Right cardiac atrium (tissue), 5 donors: Measurements from ENCODE around the gene PGAP6. TPM values are rescaled to one million over a fixed set of nuclear protein-coding genes. Genes with fewer than 3 reads are reported as not detected.
"Not testable (repeated sequence)": the region's sequence is repeated elsewhere in the genome, so short reads cannot be mapped to it uniquely, and the experiment has no call there.

Experiments
- ATAC-seq, 2 donors: fragments of 200-7000 bp; cut with Tn5 transposase; one replicate each; pipeline versions ENCODE4 v1.8.0 to v1.9.1; 2020; ENCODE audit warnings: moderate library complexity in 2 of 2, mild to moderate bottlenecking in 1 of 2
- DNase-seq, 3 donors: peaks; one replicate each; pipeline ENCODE4 v3.0.0-alpha.2; 2020
- H3K27ac ChIP-seq: one replicate; pipeline ENCODE4 v1.5.1; 2013; ENCODE audit warnings: mild to moderate bottlenecking, low read length, control low read depth, moderate library complexity
- H3K27me3 ChIP-seq: one replicate; pipeline ENCODE4 v1.6.1; 2013; ENCODE audit not compliant: control insufficient read depth, insufficient read depth
- H3K4me1 ChIP-seq: one replicate; pipeline ENCODE4 v1.6.1; 2013; ENCODE audit warnings: low read length; ENCODE audit not compliant: control insufficient read depth, insufficient read depth
- H3K4me3 ChIP-seq: one replicate; pipeline ENCODE4 v1.5.1; 2013; ENCODE audit warnings: low read length, control low read depth
- H3K9me3 ChIP-seq: one replicate; pipeline ENCODE4 v1.6.1; 2013; ENCODE audit warnings: low read length; ENCODE audit not compliant: control insufficient read depth
- WGBS: extraction: QIAGEN DNeasy Blood & Tissue Kit; methylation state at CpG from one replicate; pipeline ENCODE4 v1.1.7; 2013; 5-methylcytosine and 5-hydroxymethylcytosine counted together
- intact Hi-C, 4 donors: fragments of 100-400 bp; cut with DNase I; formaldehyde crosslinking; loops; one replicate each; pipeline versions ENCODE4 v1.11.0 to v1.14.0; 2022 to 2023
- polyA plus RNA-seq: library from polyadenylated mRNA; stranded (reverse); fragments of 200-250 nt; gene quantifications from one replicate; pipeline ENCODE4 v1.2.3, GENCODE V29; 2013
- total RNA-seq, 4 donors: library from RNA; stranded (reverse); fragmentation: NEBNext Ultra II Directional; extraction: Animal tissue kit (Norgen Biotek cat#: 25700); gene quantifications; one replicate each; pipeline ENCODE4 v1.2.1, GENCODE V29; 2021
- donor health status: healthy with polysubstance abuse.
- donor health status: DM: no; HTN: yes; CAD: no.
- donor health status: DM: no; HTN: no; CAD: no.
- donor health status: DM: no; HTN: yes; CAD: no; lungs with severe emphysema.
- donor health status: DM: yes; HTN: yes; CAD: no.

The PGAP6 gene
- total and polyA plus RNA-seq, 5 donors: 28.0 to 39.5 (median 34.0) TPM

DNA sequence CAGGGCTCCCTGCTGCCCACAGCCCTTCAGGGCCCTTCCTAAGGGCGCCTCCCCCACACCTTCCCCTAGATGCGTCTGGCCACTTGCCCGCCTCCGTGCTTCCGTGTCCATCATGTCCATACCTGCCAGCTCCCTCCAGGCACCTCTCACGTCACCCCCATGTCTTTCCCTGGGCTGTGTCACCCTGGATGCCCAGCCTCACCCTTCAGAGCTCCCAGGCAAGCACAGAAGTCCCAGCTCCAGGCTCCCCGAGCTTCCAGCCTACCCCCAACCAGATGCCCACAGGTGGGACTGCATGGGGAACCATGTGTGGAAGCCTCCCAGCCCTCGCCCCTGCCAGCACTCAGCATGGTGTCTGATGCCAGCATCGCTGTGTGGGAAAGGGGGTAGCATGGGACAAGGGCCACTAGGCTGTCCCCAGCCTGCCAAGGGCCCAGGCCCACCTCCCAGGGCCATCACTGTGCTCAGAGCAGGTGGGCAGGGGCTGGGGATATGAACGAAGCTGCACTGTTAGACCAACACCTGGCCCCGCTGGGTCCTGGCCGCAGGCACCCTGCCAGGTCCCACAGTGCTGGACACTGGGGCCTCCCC is 27.4 kb downstream of the PGAP6 start:
- ATAC-seq: no peak
- intact Hi-C loops: loop anchor here in 2 of 4 donors (5.0 to 10.0 kb wide), 3 partner anchors 117 to 247 kb away; partner anchors contain the start of gene FAM234A (in 1 of the 2)
- H3K4me1 ChIP-seq: no peaks in the 10 kb centered on the region
- no peaks in the 10 kb centered on the region for H3K9me3 ChIP-seq
- 91% methylated on average over 12 of the region's 12 CpGs for whole genome bisulfite sequencing
- H3K4me3 ChIP-seq: no peak overlapping the region
- H3K27me3 ChIP-seq: no peaks in the 10 kb centered on the region
- no peak overlapping the region for H3K27ac ChIP-seq
- DNase-seq: peak in 2 of 3 donors; percentile 62 to 68

DNA sequence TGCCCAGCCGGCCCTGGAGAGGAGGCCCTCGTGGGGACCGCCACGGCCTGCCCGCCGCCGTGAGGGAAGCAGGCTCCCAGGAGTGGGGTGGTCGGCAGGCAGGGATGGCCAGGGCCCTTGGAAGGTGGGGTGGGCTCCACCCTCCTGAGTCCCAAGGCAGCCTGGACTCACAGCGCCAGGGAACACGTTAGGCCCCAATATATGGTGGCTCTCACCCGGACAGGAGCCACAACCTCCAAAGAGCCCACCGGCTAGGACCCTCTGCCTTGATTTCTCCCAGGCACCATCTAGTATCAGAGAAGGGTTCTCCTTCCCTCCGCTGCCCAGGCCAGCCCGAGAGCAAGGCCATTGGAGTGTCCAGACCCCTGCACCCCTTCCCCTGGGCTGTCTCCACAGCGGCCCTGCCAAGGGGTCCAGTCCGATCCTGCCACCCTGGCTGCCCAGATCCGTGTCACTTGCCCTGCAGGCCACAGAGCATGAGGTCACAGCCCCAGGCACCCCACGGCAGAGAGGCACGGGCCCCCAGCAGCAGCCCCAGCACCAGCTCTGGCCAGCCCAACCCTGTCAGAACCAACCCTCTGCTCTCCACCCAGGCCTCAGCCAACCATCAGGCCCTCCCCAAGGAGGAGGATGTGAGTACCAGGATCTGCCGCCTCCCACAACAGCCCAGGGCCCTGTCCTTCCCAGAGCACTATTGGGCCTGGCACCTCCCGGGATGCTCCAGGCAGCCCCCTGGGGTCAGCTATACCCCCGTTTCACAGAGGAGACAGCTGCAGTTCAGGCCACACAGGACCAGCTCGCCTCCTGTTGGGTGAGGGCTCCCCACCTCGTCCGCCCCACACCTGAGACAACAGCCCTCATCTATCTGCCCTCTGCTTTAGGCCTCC is 28.1 kb downstream of the PGAP6 start:
- 65% methylated on average over 25 of the region's 25 CpGs for whole genome bisulfite sequencing
- no peak overlapping the region for H3K27ac ChIP-seq
- intact Hi-C loops: loop anchor here in 2 of 4 donors (5.0 to 10.0 kb wide), 3 partner anchors 116 to 246 kb away; partner anchors contain the start of gene FAM234A (in 1 of the 2)
- no peaks in the 10 kb centered on the region for H3K4me1 ChIP-seq
- H3K27me3 ChIP-seq: no peaks in the 10 kb centered on the region
- H3K9me3 ChIP-seq: no peaks in the 10 kb centered on the region
- DNase-seq (peak in 2 of 3 donors; percentile 66 to 73), ATAC-seq (peak in 1 of 2 donors; percentile 4)
- H3K4me3 ChIP-seq: peak overlapping the region; percentile 92

DNA sequence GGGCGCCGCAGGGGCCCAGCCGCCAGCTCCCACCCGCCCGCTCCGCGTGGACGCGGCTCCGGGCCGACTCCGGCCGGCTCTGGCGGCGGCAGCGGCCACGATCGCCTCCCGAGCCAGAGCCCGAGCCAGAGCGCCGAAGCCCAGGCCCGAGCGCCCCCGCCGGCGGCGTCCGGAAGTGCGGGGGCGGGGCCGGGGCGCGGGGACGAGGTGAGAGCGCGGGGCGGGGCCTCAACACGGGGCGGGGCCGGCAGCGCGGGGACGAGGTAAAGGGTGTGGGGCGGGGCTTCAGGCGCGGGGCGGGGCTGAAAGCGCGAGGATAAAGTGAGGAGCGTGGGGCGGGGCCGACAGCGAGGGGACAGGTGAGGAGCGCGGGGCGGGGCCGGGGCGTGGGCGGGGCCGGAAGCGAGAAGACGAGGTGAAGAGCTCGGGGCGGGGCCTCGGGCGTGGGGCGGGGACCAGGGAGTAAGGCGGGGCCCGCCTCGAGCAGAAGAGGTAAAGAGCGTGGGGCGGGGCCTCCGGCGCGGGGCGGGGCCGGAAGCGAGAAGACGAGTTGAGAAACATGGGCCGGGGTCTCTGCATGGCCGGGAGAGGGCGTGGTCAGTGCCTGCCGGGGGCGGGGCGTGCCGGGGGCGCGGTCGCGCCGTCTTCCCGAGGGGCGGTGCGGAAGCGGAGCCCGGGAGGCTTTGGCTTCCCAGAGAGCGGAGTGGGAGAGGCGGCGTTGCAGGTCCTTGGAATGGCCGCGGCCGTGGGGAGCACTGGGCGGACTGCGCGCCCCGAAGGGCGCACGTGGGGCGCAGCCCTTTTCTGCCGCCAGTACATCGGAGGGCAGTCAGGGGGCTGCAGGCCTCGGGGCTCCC is 29.0 kb downstream of the PGAP6 start, which contains the start of gene AXIN1:
TSS of gene AXIN1 (minus strand) at position 177 of the 857 bp plus-strand sequence. CDS start 5,698 bp downstream, outside the sequence.
- intact Hi-C loops: loop anchor here in 2 of 4 donors (5.0 to 10.0 kb wide), 3 partner anchors 115 to 245 kb away; partner anchors contain the start of gene FAM234A (in 1 of the 2)
- Histone ChIP-seq H3K27me3 (no peaks in the 10 kb centered on the region), H3K27ac (no peak within 1 kb of the TSS), H3K9me3 (no peaks in the 10 kb centered on the region), H3K4me1 (no peaks in the 10 kb centered on the region), H3K4me3 (peak within 1 kb of the TSS; percentile 92)
- under 1% methylated on average over 113 of the region's 113 CpGs for WGBS
- ATAC-seq: peak; percentile 95
- peak; percentile 99 to 100 (median 100) for DNase-seq

DNA sequence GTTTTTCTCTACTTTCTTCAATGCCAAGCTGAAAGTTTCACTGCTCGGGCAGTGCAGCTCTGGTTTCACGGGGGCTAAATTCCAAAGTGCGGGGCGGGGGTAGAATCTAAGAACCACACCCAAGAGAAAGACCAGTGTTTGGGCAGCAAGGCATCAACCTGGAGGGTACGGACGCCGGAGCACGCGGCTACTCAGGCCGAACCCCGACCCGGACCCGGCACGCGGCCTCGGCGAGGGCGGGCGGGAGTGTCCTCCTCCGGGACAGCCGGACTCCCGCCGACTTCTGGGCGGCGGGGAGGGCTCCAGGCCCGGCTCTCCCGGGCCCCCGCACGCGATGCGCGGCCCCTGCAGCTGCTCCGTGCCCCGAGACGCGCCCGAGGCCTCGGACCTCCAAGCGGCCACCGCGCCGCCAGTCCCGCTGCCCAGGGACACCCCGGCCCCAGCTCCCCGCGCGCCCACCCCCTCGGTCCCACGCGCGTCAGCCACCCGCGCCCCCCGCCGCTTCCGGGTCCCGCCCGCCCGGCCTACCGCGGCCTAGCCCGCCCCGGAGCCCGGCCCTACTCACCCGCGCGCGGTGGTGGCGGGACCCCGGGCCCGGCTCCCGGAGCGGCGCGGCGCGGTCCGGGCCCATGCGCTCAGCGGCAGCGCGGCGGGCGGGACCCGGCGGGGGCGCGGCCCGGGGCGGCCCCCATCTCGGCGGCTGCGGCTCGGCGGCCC is 29.8 kb downstream of the PGAP6 start:
- no peak overlapping the region for H3K27ac ChIP-seq
- no peak for ATAC-seq
- WGBS: under 1% methylated on average over 93 of the region's 95 CpGs

DNA sequence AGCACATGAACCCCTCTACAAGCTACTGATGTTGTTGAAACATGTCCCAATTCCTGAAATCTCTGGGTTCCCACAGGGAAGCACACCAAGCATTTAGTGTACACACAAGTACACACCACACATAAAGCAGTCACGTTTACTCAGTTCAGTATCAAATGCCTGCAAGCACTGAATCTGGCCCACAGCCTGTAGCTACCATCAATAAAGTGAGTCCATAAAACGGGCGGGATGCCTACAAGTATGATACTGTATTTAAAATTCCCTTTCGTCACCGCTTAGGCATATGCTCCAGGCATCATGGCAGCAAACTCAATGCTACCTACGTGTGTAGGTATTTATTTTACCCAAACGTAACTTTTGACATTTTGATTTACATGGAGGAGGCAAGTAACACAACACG is 31.6 kb downstream of the PGAP6 start:
- intact Hi-C loops: loop anchor here in 2 of 4 donors (5.0 to 10.0 kb wide), 3 partner anchors 113 to 243 kb away; partner anchors contain the start of gene FAM234A (in 1 of the 2)
- H3K27me3 ChIP-seq: no peaks in the 10 kb centered on the region
- H3K27ac ChIP-seq: no peak overlapping the region
- DNase-seq: no peak
- no peak overlapping the region for H3K4me3 ChIP-seq
- ATAC-seq: no peak
- no peaks in the 10 kb centered on the region for H3K4me1 ChIP-seq
- no peaks in the 10 kb centered on the region for H3K9me3 ChIP-seq
- WGBS: 90% methylated on average over 8 of the region's 8 CpGs

More for the DNA sequence above, 29.8 kb downstream of the PGAP6 start:
- no peaks in the 10 kb centered on the region for H3K4me1 ChIP-seq
- no peaks in the 10 kb centered on the region for H3K27me3 ChIP-seq
- intact Hi-C loops: loop anchor here in 2 of 4 donors (5.0 to 10.0 kb wide), 3 partner anchors 115 to 245 kb away; partner anchors contain the start of gene FAM234A (in 1 of the 2)
- no peaks in the 10 kb centered on the region for H3K9me3 ChIP-seq
- DNase-seq: peak in 2 of 3 donors; percentile 77 to 82
- peak overlapping the region; percentile 92 for H3K4me3 ChIP-seq

DNA sequence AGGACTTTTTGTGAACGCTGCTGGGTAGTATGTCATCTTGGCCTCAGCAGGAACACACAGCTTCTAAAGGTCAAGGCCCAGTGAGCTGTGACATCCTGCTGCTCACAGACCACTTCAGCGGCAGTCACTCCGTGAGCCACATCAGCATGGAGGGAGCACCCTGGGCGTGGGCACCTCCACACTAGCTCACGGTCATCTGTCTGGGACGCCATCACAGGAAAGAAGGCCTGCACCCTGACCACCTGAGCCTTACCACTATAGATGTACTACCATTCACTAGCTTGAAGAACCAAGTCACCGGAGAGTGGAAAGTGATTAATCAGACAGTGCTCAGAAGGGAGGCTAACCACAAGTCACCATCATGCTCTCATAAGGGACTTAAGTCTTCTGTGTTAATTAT is 32.6 kb downstream of the PGAP6 start:
- DNase-seq: no peak
- intact Hi-C loops: no loop called here
- Histone ChIP-seq H3K4me1 (no peaks in the 10 kb centered on the region), H3K27me3 (no peaks in the 10 kb centered on the region), H3K4me3 (no peak overlapping the region), H3K27ac (no peak overlapping the region), H3K9me3 (no peaks in the 10 kb centered on the region)
- WGBS: 81% methylated on average over 7 of the region's 7 CpGs
- ATAC-seq: no peak

DNA sequence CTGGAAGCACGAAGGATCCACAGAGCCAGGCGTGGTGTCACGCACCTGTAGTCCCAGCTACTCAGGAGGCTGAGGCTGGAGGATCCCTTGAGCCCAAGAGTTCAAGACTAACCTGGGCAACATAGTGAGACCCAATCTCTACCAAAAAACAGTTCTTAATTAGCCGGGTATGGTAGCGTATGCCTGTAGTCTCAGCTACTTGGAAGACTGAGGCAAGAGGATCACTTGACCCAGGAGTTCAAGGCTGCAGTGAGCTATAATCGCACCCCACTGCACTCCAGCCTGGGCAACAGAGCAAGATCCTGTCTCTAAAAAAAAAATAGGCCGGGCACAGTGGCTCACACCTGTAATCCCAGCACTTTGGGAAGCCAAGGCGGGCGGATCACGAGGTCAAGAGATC is 33.3 kb downstream of the PGAP6 start:
- H3K27me3 ChIP-seq, DNase-seq, intact Hi-C loops, H3K4me1 ChIP-seq, H3K9me3 ChIP-seq, ATAC-seq, H3K27ac ChIP-seq, H3K4me3 ChIP-seq: not testable (repeated sequence)
- 94% methylated on average over 10 of the region's 10 CpGs for WGBS

DNA sequence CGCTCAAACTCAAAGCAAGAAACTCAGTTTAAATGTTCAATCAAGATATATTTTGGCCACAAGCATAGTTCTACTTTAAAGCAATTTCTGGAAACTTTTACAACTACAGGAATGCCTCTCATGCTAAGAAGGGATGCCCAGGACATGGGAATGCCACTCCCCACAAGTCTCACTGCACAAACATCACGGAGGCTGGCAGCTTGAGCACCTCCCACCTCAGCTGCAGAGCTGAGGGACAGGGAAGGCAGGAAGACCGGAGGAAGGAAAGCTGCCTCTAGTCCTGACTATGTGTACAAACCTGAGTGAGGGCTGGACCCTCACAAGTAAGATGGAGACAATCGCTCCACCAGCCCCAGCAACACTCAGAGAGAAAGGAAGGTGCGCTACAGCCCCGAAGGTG is 34.6 kb downstream of the PGAP6 start:
- no peak overlapping the region for H3K4me3 ChIP-seq
- ATAC-seq (no peak), DNase-seq (no peak)
- no peak overlapping the region for H3K27ac ChIP-seq
- H3K27me3 ChIP-seq: no peaks in the 10 kb centered on the region
- WGBS: 95% methylated on average over 6 of the region's 6 CpGs
- H3K4me1 ChIP-seq: no peaks in the 10 kb centered on the region
- H3K9me3 ChIP-seq: no peaks in the 10 kb centered on the region
- intact Hi-C loops: no loop called here

DNA sequence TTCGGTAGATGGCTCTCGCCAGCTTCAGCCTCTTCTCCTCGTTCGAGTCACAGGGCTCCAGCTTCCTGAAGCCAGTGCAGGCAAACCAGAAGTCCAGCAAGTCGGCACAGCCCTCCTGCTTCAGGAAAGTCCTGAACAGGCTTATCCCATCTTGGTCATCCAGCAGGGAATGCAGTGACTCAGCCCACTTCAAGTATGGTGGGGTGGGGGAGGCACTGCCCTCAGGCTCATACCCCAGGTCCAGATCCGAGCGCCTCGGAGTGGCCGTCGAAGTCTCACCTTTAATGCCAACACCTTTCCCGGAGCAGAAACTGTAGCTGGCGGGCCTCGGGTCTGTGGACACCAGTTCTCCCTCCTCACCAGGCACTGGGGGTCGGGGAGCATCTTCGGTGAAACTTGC is 35.2 kb downstream of the PGAP6 start:
- H3K27me3 ChIP-seq: no peaks in the 10 kb centered on the region
- intact Hi-C loops: no loop called here

DNA sequence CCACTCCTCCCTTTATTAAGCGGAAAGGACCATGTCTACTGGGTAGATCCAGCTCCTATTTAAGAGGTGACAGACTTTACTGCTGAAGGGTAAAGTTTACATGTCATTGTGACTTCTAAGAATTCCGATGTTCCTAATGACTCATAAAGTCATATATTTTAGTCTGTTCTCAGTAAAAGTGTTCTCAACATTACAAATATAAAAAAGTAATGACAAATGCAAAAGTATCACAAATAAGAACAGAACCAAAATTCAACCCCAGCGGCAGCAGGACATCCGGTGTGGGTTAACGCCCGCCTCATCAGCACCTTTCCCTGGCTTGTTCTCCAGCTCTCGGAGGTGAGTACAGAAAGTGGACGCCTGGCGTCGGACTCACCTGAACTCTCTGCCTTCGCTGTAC is 36.0 kb downstream of the PGAP6 start:
- Histone ChIP-seq H3K27me3 (no peaks in the 10 kb centered on the region), H3K27ac (no peak overlapping the region), H3K9me3 (no peaks in the 10 kb centered on the region), H3K4me3 (no peak overlapping the region), H3K4me1 (no peaks in the 10 kb centered on the region)
- ATAC-seq (no peak), DNase-seq (no peak)
- 91% methylated on average over 11 of the region's 11 CpGs for WGBS
- intact Hi-C loops: no loop called here

More for the DNA sequence above, 35.2 kb downstream of the PGAP6 start:
- Histone ChIP-seq H3K27ac (no peak overlapping the region), H3K4me3 (no peak overlapping the region), H3K4me1 (no peaks in the 10 kb centered on the region), H3K9me3 (no peaks in the 10 kb centered on the region)
- no peak for ATAC-seq
- 81% methylated on average over 15 of the region's 15 CpGs for WGBS
- no peak for DNase-seq
